HG03280 (cell line): ENCODE data around the gene IL16.

Experiments used
- ATAC-seq: cut with Tn5 transposase; IDR thresholded peaks from one replicate; pipeline ENCODE4 v1.9.1; 2021; ENCODE audit warnings: mild to moderate bottlenecking, moderate library complexity; ENCODE audit not compliant: unreplicated experiment

Gene IL16

GRCh38 chr15:81289910-81290309 is 93.2 kb downstream of the IL16 start:
- no peak for ATAC-seq

- no peak for ATAC-seq
These were observed 95.3 kb downstream of the IL16 start for GRCh38 chr15:81291916-81292522.

GRCh38 chr15:81292523-81293001 is 95.9 kb downstream of the IL16 start:
- ATAC-seq = peak; percentile 26

GRCh38 chr15:81293728-81294515 is 97.2 kb downstream of the IL16 start:
- peak; percentile 72 for ATAC-seq

GRCh38 chr15:81294516-81294880 is 97.8 kb downstream of the IL16 start:
- ATAC-seq = peak; percentile 9

- no peak for ATAC-seq
These were observed 98.9 kb downstream of the IL16 start for GRCh38 chr15:81295486-81296121.

GRCh38 chr15:81296186-81296585 is 99.5 kb downstream of the IL16 start:
- ATAC-seq = no peak

- peak; percentile 42 for ATAC-seq
These were observed 100.0 kb downstream of the IL16 start for GRCh38 chr15:81296673-81297072.

GRCh38 chr15:81297147-81297572 is 100.5 kb downstream of the IL16 start:
- no peak for ATAC-seq

- ATAC-seq = no peak
These were observed 101.2 kb downstream of the IL16 start for GRCh38 chr15:81297603-81298575.

GRCh38 chr15:81298611-81299010 is 101.9 kb downstream of the IL16 start:
- no peak for ATAC-seq

GRCh38 chr15:81299156-81299555 is 102.5 kb downstream of the IL16 start:
- no peak for ATAC-seq

- ATAC-seq = no peak
These were observed 103.1 kb downstream of the IL16 start for GRCh38 chr15:81299630-81300273.

GRCh38 chr15:81301385-81301784 is 104.7 kb downstream of the IL16 start:
- no peak for ATAC-seq

GRCh38 chr15:81301815-81302399 is 105.2 kb downstream of the IL16 start:
- ATAC-seq = peak; percentile 68

GRCh38 chr15:81302701-81303109 is 106.0 kb downstream of the IL16 start:
- no peak for ATAC-seq

GRCh38 chr15:81303244-81304225 is 106.9 kb downstream of the IL16 start:
- no peak for ATAC-seq

GRCh38 chr15:81304226-81304625 is 107.5 kb downstream of the IL16 start:
- no peak for ATAC-seq

GRCh38 chr15:81308260-81308659 is 111.6 kb downstream of the IL16 start:
- ATAC-seq = no peak
